BJ (cell line): ENCODE data around the gene COL20A1. TPM values are rescaled to one million over a fixed set of nuclear protein-coding genes. Genes with fewer than 3 reads are reported as not detected.
A peak's percentile ranks its signal among the peaks of the same experiment; 100 is the strongest.

Experiments
- CTCF ChIA-PET: fragments of 350-600 bp; formaldehyde crosslinking; extraction: SDS; loops from one replicate; lab custom pipeline; 2021; ENCODE audit warnings: antibody characterized with exemption, inconsistent platforms; lab: Yijun Ruan, JAX
- POLR2A ChIA-PET: fragments of 300-600 bp; sonication (Branson Sonifier 250); formaldehyde crosslinking; extraction: SDS; loops from one replicate; lab custom pipeline; 2021; ENCODE audit warnings: antibody characterized with exemption; lab: Charles Lee
- DNase-seq: peaks from one replicate; pipeline ENCODE4 v3.0.0-alpha.2; 2011; ENCODE audit warnings: low read depth
- H3K27me3 ChIP-seq: 2 replicates; pipeline ENCODE4 v1.6.0; 2011; ENCODE audit warnings: low read length; ENCODE audit not compliant: control insufficient read depth, insufficient read depth
- H3K36me3 ChIP-seq: 2 replicates; pipeline ENCODE4 v1.5.1; 2011; ENCODE audit warnings: low read length; ENCODE audit not compliant: control insufficient read depth, insufficient read depth
- H3K4me3 ChIP-seq: 2 replicates; pipeline ENCODE4 v1.5.1; 2011; ENCODE audit warnings: low read depth, mild to moderate bottlenecking, control low read depth, low read length
- polyA plus RNA-seq: library from polyadenylated mRNA; depleted of rRNA; stranded (reverse); fragments of >200 nt; gene quantifications from 2 replicates; pipeline ENCODE4 v1.2.3, GENCODE V29; 2011
- TF ChIP-seq, protein P1 (sequence below): IDR thresholded peaks from 2 replicates; pipeline ENCODE4 v1.5.1; 2011; ENCODE audit warnings: low read depth, mild to moderate bottlenecking, control low read depth, inconsistent platforms, low read length, moderate library complexity; ENCODE audit not compliant: insufficient read depth

Gene COL20A1
- polyA plus RNA-seq, 1 experiment = not detected

- no peaks in the 10 kb centered on the region for H3K36me3 ChIP-seq
- peaks cover 5% of the 10 kb centered on the region for H3K27me3 ChIP-seq
- ChIA-PET CTCF (interaction anchor here (2.1 kb wide), 1 partner anchor 12 kb away, joined by 14 read pairs; no protein-coding TSS in a partner anchor), POLR2A (no interaction called here)
- TF ChIP-seq, protein P1, sequence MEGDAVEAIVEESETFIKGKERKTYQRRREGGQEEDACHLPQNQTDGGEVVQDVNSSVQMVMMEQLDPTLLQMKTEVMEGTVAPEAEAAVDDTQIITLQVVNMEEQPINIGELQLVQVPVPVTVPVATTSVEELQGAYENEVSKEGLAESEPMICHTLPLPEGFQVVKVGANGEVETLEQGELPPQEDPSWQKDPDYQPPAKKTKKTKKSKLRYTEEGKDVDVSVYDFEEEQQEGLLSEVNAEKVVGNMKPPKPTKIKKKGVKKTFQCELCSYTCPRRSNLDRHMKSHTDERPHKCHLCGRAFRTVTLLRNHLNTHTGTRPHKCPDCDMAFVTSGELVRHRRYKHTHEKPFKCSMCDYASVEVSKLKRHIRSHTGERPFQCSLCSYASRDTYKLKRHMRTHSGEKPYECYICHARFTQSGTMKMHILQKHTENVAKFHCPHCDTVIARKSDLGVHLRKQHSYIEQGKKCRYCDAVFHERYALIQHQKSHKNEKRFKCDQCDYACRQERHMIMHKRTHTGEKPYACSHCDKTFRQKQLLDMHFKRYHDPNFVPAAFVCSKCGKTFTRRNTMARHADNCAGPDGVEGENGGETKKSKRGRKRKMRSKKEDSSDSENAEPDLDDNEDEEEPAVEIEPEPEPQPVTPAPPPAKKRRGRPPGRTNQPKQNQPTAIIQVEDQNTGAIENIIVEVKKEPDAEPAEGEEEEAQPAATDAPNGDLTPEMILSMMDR = no peak
- H3K4me3 ChIP-seq = no peak overlapping the region
- DNase-seq = peak; percentile 5
These were observed 28.3 kb downstream of the COL20A1 start for GRCh38 chr20:63321148-63321831.

- Histone ChIP-seq H3K36me3 (no peaks in the 10 kb centered on the region), H3K27me3 (peaks cover 5% of the 10 kb centered on the region), H3K4me3 (no peak overlapping the region)
- CTCF ChIA-PET = interaction anchor here (1.0 to 2.1 kb wide), 2 partner anchors 13 to 28 kb away, joined by 3 to 14 read pairs; no protein-coding TSS in a partner anchor
- POLR2A ChIA-PET = no interaction called here
- TF ChIP-seq, protein P1 = no peak
- DNase-seq = no peak
These were observed 29.4 kb downstream of the COL20A1 start for GRCh38 chr20:63322146-63322932.

DNA sequence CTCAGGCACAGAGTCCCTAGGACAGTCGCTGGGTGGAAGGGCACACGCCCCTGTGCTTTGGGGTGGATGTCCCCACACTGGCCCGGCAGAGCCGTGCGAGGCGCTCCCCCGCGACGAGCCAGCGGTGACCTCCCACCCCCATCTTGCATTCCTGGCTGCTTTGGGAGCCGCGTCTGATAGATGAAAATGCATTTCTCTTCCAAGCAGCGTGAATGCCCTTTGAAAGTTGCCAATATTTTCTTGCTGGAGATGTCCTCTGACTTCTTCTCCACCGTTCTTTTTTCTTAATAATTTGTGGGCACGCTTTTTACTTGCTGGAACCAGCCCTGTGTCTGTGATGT is 29.9 kb downstream of the COL20A1 start:
- Histone ChIP-seq H3K27me3 (peaks cover 5% of the 10 kb centered on the region), H3K4me3 (no peak overlapping the region), H3K36me3 (no peaks in the 10 kb centered on the region)
- ChIA-PET POLR2A (no interaction called here), CTCF (interaction anchor here (1.0 to 2.1 kb wide), 2 partner anchors 13 to 29 kb away, joined by 3 to 14 read pairs; no protein-coding TSS in a partner anchor)
- TF ChIP-seq, protein P1 = no peak
- DNase-seq = no peak

- ChIA-PET POLR2A (no interaction called here), CTCF (no interaction called here)
- TF ChIP-seq, protein P1 = no peak
- Histone ChIP-seq H3K4me3 (no peak overlapping the region), H3K27me3 (peaks cover 5% of the 10 kb centered on the region), H3K36me3 (no peaks in the 10 kb centered on the region)
- no peak for DNase-seq
These were observed 30.5 kb downstream of the COL20A1 start for GRCh38 chr20:63323357-63323981.

GRCh38 chr20:63325021-63325471 is 32.1 kb downstream of the COL20A1 start:
- no peak overlapping the region for H3K4me3 ChIP-seq
- TF ChIP-seq, protein P1 = no peak
- DNase-seq = no peak
- ChIA-PET CTCF (interaction anchor here (1.1 to 2.1 kb wide), 2 partner anchors 15 to 57 kb away, joined by 3 to 6 read pairs; no protein-coding TSS in a partner anchor), POLR2A (no interaction called here)
- peaks cover 5% of the 10 kb centered on the region for H3K27me3 ChIP-seq
- H3K36me3 ChIP-seq = no peaks in the 10 kb centered on the region
